Measurements from ENCODE around the gene FANCL. TPM values are rescaled to one million over a fixed set of nuclear protein-coding genes. Genes with fewer than 3 reads are reported as not detected.
"Not testable (repeated sequence)": the region's sequence is repeated elsewhere in the genome, so short reads cannot be mapped to it uniquely, and the experiment has no call there.

Gene FANCL
- total RNA-seq, 3 donors from 2014 or later = 10.9 to 48.4 (median 38.0) TPM

GRCh38 chr2:58194458-58194857 lies 46.7 kb downstream of the FANCL start:
- Histone ChIP-seq H3K9me3 (no peaks in the 10 kb centered on the region), H3K36me3 (no peaks in the 10 kb centered on the region)

GRCh38 chr2:58187022-58187421 lies 54.1 kb downstream of the FANCL start:
- intact Hi-C loops (cut with DNase I; ENCODE audit: low total_unique reads) = loop anchor here (5.0 kb wide), 1 partner anchor 80 kb away; no protein-coding TSS in a partner anchor
- H3K4me3 ChIP-seq; DNase-seq (ENCODE audit: low spot score in 2 of 2); H3K4me1 ChIP-seq; H3K27ac ChIP-seq; H3K36me3 ChIP-seq; H3K27me3 ChIP-seq; H3K9me3 ChIP-seq: not testable (repeated sequence)

More at GRCh38 chr2:58194458-58194857, 46.7 kb downstream of the FANCL start:
- intact Hi-C loops (cut with DNase I; ENCODE audit: low total_unique reads) = no loop called here
- TF ChIP-seq, protein P1, sequence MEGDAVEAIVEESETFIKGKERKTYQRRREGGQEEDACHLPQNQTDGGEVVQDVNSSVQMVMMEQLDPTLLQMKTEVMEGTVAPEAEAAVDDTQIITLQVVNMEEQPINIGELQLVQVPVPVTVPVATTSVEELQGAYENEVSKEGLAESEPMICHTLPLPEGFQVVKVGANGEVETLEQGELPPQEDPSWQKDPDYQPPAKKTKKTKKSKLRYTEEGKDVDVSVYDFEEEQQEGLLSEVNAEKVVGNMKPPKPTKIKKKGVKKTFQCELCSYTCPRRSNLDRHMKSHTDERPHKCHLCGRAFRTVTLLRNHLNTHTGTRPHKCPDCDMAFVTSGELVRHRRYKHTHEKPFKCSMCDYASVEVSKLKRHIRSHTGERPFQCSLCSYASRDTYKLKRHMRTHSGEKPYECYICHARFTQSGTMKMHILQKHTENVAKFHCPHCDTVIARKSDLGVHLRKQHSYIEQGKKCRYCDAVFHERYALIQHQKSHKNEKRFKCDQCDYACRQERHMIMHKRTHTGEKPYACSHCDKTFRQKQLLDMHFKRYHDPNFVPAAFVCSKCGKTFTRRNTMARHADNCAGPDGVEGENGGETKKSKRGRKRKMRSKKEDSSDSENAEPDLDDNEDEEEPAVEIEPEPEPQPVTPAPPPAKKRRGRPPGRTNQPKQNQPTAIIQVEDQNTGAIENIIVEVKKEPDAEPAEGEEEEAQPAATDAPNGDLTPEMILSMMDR (IDR thresholded peaks at IDR 0.05) = no peak
- TF ChIP-seq POLR2AphosphoS5 (IDR thresholded peaks at IDR 0.05) = no peak
- no peak for TF ChIP-seq POLR2A (IDR thresholded peaks at IDR 0.05)
- no peak overlapping the region for H3K4me3 ChIP-seq
- H3K27ac ChIP-seq = no peak overlapping the region
- H3K27me3 ChIP-seq = no peaks in the 10 kb centered on the region
- no peak for DNase-seq (ENCODE audit: low spot score in 2 of 2)
- no peaks in the 10 kb centered on the region for H3K4me1 ChIP-seq

GRCh38 chr2:58186501-58186900 lies 54.6 kb downstream of the FANCL start:
- no peak overlapping the region for H3K27ac ChIP-seq
- DNase-seq (ENCODE audit: low spot score in 2 of 2) = no peak
- TF ChIP-seq, protein P1 (IDR thresholded peaks at IDR 0.05) = no peak
- no peak for TF ChIP-seq POLR2A (IDR thresholded peaks at IDR 0.05)
- TF ChIP-seq POLR2AphosphoS5 (IDR thresholded peaks at IDR 0.05) = no peak
- no peaks in the 10 kb centered on the region for H3K9me3 ChIP-seq
- no peak overlapping the region for H3K4me3 ChIP-seq
- no peaks in the 10 kb centered on the region for H3K4me1 ChIP-seq
- no peaks in the 10 kb centered on the region for H3K36me3 ChIP-seq
- no peaks in the 10 kb centered on the region for H3K27me3 ChIP-seq
- intact Hi-C loops (cut with DNase I; ENCODE audit: low total_unique reads) = loop anchor here (5.0 kb wide), 1 partner anchor 79 kb away; no protein-coding TSS in a partner anchor

DNA sequence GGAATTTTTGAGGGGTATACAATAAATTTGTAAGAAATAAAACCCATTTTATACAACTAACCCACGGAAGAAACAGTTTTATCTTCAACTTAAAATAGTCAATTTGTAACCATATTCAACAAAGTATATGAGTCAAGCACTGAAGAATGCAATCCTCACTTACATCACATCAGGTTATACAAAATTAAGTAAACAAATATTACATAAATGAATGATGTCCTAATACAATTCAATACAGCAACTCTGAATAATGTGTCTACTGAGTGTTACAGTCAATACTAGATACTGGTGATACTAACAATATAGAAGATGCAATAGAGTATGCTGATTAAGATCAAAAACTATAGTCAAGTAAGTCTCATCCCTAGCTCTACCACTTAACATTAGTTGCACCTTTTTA lies 58.6 kb downstream of the FANCL start:
- Histone ChIP-seq H3K36me3 (no peaks in the 10 kb centered on the region), H3K9me3 (no peaks in the 10 kb centered on the region), H3K4me3 (no peak overlapping the region), H3K27ac (no peak overlapping the region), H3K27me3 (no peaks in the 10 kb centered on the region), H3K4me1 (no peaks in the 10 kb centered on the region)
- TF ChIP-seq, protein P1 (IDR thresholded peaks at IDR 0.05) = no peak
- TF ChIP-seq POLR2AphosphoS5 (IDR thresholded peaks at IDR 0.05) (no peak), POLR2A (IDR thresholded peaks at IDR 0.05) (no peak)
- intact Hi-C loops (cut with DNase I; ENCODE audit: low total_unique reads) = no loop called here
- no peak for DNase-seq (ENCODE audit: low spot score in 2 of 2)

DNA sequence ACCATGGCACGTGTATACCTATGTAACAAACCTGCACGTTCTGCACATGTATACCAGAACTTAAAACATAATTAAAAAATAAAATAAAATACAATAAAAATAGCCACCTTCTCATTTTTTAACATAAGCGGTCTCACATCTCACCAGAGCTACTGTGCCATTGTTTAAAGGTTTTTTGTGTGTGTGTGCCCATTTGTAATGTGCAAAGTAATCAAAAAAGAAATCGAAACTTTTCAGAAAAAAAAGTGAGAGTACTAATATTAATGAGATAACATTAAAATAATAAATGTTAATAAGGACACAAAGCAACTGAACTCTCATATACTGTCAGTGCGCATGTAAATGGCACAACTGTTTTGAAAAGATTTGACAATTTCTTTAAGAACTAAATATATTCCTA lies 60.5 kb downstream of the FANCL start:
- no peaks in the 10 kb centered on the region for H3K4me1 ChIP-seq
- no peaks in the 10 kb centered on the region for H3K27me3 ChIP-seq
- no peak for TF ChIP-seq POLR2A (IDR thresholded peaks at IDR 0.05)
- TF ChIP-seq, protein P1 (IDR thresholded peaks at IDR 0.05) = no peak
- no peak for TF ChIP-seq POLR2AphosphoS5 (IDR thresholded peaks at IDR 0.05)
- no peak for DNase-seq (ENCODE audit: low spot score in 2 of 2)
- intact Hi-C loops (cut with DNase I; ENCODE audit: low total_unique reads) = no loop called here
- no peaks in the 10 kb centered on the region for H3K36me3 ChIP-seq
- no peak overlapping the region for H3K4me3 ChIP-seq
- no peak overlapping the region for H3K27ac ChIP-seq
- no peaks in the 10 kb centered on the region for H3K9me3 ChIP-seq

DNA sequence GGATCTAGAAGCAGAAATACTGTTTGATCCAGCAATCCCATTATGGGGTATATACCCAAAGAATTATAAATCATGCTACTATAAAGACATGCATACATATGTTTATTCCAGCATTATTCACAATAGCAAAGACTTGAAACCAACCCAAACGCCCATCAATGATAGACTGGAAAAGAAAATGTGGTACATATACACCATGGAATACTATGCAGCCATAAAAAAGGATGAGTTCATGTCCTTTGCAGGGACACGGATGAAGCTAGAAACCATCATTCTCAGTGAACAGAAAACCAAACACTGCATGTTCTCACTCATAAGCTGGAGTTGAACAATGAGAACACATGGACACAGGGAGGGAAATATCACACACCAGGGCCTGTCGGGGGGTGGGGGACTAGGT lies 61.0 kb downstream of the FANCL start:
- H3K4me3 ChIP-seq; H3K36me3 ChIP-seq; DNase-seq (ENCODE audit: low spot score in 2 of 2); H3K9me3 ChIP-seq; H3K27me3 ChIP-seq; H3K4me1 ChIP-seq; intact Hi-C loops (cut with DNase I; ENCODE audit: low total_unique reads); H3K27ac ChIP-seq: not testable (repeated sequence)

DNA sequence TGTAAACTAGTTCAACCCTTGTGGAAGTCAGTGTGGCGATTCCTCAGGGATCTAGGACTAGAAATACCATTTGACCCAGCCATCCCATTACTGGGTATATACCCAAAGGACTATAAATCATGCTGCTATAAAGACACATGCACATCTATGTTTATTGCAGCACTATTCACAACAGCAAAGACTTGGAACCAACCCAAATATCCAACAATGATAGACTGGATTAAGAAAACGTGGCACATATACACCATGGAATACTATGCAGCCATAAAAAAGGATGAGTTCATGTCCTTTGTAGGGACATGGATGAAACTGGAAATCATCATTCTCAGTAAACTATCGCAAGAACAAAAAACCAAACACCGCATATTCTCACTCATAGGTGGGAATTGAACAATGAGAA lies 63.9 kb downstream of the FANCL start:
- H3K36me3 ChIP-seq; H3K27me3 ChIP-seq; H3K4me1 ChIP-seq; H3K27ac ChIP-seq; H3K4me3 ChIP-seq; intact Hi-C loops (cut with DNase I; ENCODE audit: low total_unique reads); DNase-seq (ENCODE audit: low spot score in 2 of 2); H3K9me3 ChIP-seq: not testable (repeated sequence)

DNA sequence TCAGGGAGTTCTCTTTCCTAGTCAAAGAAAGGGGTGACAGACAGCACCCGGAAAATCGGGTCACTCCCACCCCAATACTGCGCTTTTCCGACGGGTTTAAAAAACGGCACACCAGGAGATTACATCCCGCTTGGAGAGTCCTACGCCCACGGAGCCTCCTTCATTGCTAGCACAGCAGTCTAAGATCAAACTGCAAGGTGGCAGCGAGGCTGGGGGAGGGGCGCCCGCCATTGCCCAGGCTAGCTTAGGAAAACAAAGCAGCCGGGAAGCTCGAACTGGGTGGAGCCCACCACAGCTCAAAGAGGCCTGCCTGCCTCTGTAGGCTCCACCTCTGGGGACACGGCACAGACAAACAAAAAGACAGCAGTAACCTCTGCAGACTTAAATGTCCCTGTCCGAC lies 69.3 kb downstream of the FANCL start:
- intact Hi-C loops (cut with DNase I; ENCODE audit: low total_unique reads); H3K27me3 ChIP-seq; H3K4me1 ChIP-seq; H3K4me3 ChIP-seq; H3K9me3 ChIP-seq; H3K27ac ChIP-seq; DNase-seq (ENCODE audit: low spot score in 2 of 2); H3K36me3 ChIP-seq: not testable (repeated sequence)

DNA sequence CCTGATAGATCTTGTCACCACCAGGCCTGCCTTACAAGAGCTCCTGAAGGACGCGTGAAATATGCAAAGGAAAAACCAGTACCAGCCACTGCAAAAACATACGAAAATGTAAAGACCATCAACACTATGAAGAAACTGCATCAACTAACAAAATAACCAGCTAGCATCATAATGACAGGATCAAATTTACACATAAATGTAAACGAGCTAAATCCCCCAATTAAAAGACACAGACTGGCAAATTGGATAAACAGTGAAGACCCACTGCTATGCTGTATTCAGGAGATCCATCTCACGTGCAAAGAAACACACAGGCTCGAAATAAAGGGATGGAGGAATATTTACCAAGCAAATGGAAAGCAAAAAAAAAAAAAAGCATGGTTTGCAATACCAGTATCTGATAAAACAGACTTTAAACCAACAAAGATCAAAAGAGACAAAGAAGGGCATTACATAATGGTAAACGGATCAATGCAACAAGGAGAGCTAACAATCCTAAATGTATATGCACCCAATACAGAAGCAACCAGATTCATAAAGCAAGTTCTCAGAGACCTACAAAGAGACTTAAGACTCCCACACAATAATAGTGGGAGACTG lies 70.7 kb downstream of the FANCL start:
- intact Hi-C loops (cut with DNase I; ENCODE audit: low total_unique reads); H3K27me3 ChIP-seq; H3K4me1 ChIP-seq; DNase-seq (ENCODE audit: low spot score in 2 of 2); H3K27ac ChIP-seq; H3K36me3 ChIP-seq; H3K4me3 ChIP-seq; H3K9me3 ChIP-seq: not testable (repeated sequence)
